ENCODE measurements around the gene CHRNB4.
A peak's percentile ranks its signal among the peaks of the same experiment; 100 is the strongest.

The CHRNB4 gene

GRCh38 chr15:78651007-78651406, 10.0 kb upstream of the CHRNB4 start:
- H3K27ac ChIP-seq, result no peak overlapping the region
- TF ChIP-seq ZFX (IDR thresholded peaks at IDR 0.05; ENCODE audit: borderline replicate concordance), result no peak
- no peak for TF ChIP-seq CTCF (IDR thresholded peaks at IDR 0.05)

GRCh38 chr15:78650022-78650421, 9.0 kb upstream of the CHRNB4 start:
- TF ChIP-seq ZFX (IDR thresholded peaks at IDR 0.05; ENCODE audit: borderline replicate concordance), result no peak
- TF ChIP-seq CTCF (IDR thresholded peaks at IDR 0.05), result no peak
- H3K27ac ChIP-seq, result no peak overlapping the region

- TF ChIP-seq CTCF (IDR thresholded peaks at IDR 0.05), result no peak
- TF ChIP-seq ZFX (IDR thresholded peaks at IDR 0.05; ENCODE audit: borderline replicate concordance), result no peak
- H3K27ac ChIP-seq, result no peak overlapping the region
Measured at GRCh38 chr15:78645009-78645408, 4.0 kb upstream of the CHRNB4 start.

GRCh38 chr15:78642331-78642730, 1.3 kb upstream of the CHRNB4 start:
- TF ChIP-seq ZFX (IDR thresholded peaks at IDR 0.05; ENCODE audit: borderline replicate concordance) (no peak), CTCF (IDR thresholded peaks at IDR 0.05) (no peak)
- H3K27ac ChIP-seq, result no peak overlapping the region

GRCh38 chr15:78641749-78642275, 802 bp upstream of the CHRNB4 start:
- no peak overlapping the region for H3K27ac ChIP-seq
- no peak for TF ChIP-seq ZFX (IDR thresholded peaks at IDR 0.05; ENCODE audit: borderline replicate concordance)
- no peak for TF ChIP-seq CTCF (IDR thresholded peaks at IDR 0.05)

- H3K27ac ChIP-seq, result no peak overlapping the region
- TF ChIP-seq CTCF (IDR thresholded peaks at IDR 0.05) (no peak), ZFX (IDR thresholded peaks at IDR 0.05; ENCODE audit: borderline replicate concordance) (no peak)
Measured at GRCh38 chr15:78640527-78641101, 396 bp downstream of the CHRNB4 start.

- TF ChIP-seq CTCF (IDR thresholded peaks at IDR 0.05), result peak; percentile 76
- no peak for TF ChIP-seq ZFX (IDR thresholded peaks at IDR 0.05; ENCODE audit: borderline replicate concordance)
Measured at GRCh38 chr15:78638658-78639314, 2.2 kb downstream of the CHRNB4 start.

More at GRCh38 chr15:78638658-78639314, 2.2 kb downstream of the CHRNB4 start:
- no peak overlapping the region for H3K27ac ChIP-seq
